Measurements from ENCODE around the gene PAX6. TPM values are rescaled to one million over a fixed set of nuclear protein-coding genes. Genes with fewer than 3 reads are reported as not detected.

Gene PAX6
- total RNA-seq, 1 experiment from 2014 or later, result 22.4 TPM

GRCh38 chr11:31809857-31810778 lies 1.0 kb downstream of the PAX6 start:
- H3K9me3 ChIP-seq (ENCODE audit: low read depth, low read length, poor library complexity, severe bottlenecking), result no peaks in the 10 kb centered on the region
- H3K36me3 ChIP-seq (ENCODE audit: insufficient read depth, low read length, poor library complexity, severe bottlenecking), result no peaks in the 10 kb centered on the region
- BruUV-seq (replicated peaks), result no TSS peak
- TF ChIP-seq EZH2 (IDR thresholded peaks at IDR 0.05; ENCODE audit: borderline replicate concordance, low read depth, low read length, poor library complexity, severe bottlenecking), result peak; percentile 63
- TF ChIP-seq, protein P1, sequence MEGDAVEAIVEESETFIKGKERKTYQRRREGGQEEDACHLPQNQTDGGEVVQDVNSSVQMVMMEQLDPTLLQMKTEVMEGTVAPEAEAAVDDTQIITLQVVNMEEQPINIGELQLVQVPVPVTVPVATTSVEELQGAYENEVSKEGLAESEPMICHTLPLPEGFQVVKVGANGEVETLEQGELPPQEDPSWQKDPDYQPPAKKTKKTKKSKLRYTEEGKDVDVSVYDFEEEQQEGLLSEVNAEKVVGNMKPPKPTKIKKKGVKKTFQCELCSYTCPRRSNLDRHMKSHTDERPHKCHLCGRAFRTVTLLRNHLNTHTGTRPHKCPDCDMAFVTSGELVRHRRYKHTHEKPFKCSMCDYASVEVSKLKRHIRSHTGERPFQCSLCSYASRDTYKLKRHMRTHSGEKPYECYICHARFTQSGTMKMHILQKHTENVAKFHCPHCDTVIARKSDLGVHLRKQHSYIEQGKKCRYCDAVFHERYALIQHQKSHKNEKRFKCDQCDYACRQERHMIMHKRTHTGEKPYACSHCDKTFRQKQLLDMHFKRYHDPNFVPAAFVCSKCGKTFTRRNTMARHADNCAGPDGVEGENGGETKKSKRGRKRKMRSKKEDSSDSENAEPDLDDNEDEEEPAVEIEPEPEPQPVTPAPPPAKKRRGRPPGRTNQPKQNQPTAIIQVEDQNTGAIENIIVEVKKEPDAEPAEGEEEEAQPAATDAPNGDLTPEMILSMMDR (conservative IDR thresholded peaks at IDR 0.05; ENCODE audit: low read depth, low read length), result no peak
- intact Hi-C loops (cut with micrococcal nuclease; ENCODE audit: unreplicated experiment), result loop anchor here (2.0 to 5.0 kb wide), 5 partner anchors 168 to 703 kb away; partner anchors contain the start of genes ELP4, IMMP1L and RCN1
- DNase-seq (ENCODE audit: low spot score), result peak; percentile 92
- H3K27me3 ChIP-seq (replicated peaks; ENCODE audit: insufficient read depth, low read depth, low read length, poor library complexity), result peaks cover 94% of the 10 kb centered on the region
- H3K4me1 ChIP-seq (ENCODE audit: insufficient read depth, low read length, poor library complexity, severe bottlenecking), result peaks cover 58% of the 10 kb centered on the region
- peak overlapping the region; percentile 60 for H3K4me3 ChIP-seq (ENCODE audit: low read depth, low read length, poor library complexity, severe bottlenecking)
- ChIA-PET POLR2A (ENCODE audit: low non-redundant PET) (interaction anchor here (0.6 kb wide), 2 partner anchors 38 to 416 kb away, joined by 4 to 6 read pairs; no protein-coding TSS in a partner anchor), CTCF (interaction anchor here (0.6 kb wide), 2 partner anchors 169 to 776 kb away, joined by 3 to 4 read pairs; no protein-coding TSS in a partner anchor)
- peak overlapping the region; percentile 79 for H3K27ac ChIP-seq (ENCODE audit: low read depth, low read length, poor library complexity, severe bottlenecking)

DNA sequence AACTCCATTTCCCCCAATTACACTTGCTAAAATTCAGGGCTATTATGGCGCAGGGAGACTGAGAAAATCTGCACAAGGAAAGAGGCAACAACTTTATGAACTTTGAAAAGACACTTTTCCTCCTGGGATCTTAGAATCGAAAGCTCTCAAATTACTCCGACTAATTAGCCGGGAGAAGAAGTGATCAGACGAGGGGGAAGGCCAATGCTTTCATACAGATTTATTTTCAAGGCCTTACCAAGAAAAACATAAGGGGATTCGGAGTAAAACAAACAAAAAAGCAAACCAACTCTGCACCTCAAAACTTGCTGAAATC lies 1.6 kb downstream of the PAX6 start:
- TF ChIP-seq EZH2 (IDR thresholded peaks at IDR 0.05; ENCODE audit: borderline replicate concordance, low read depth, low read length, poor library complexity, severe bottlenecking), result no peak
- TF ChIP-seq, protein P1 (conservative IDR thresholded peaks at IDR 0.05; ENCODE audit: low read depth, low read length), result no peak
- H3K27me3 ChIP-seq (replicated peaks; ENCODE audit: insufficient read depth, low read depth, low read length, poor library complexity), result peaks cover 94% of the 10 kb centered on the region
- intact Hi-C loops (cut with micrococcal nuclease; ENCODE audit: unreplicated experiment), result no loop called here
- H3K4me1 ChIP-seq (ENCODE audit: insufficient read depth, low read length, poor library complexity, severe bottlenecking), result peaks cover 52% of the 10 kb centered on the region
- H3K27ac ChIP-seq (ENCODE audit: low read depth, low read length, poor library complexity, severe bottlenecking), result peak overlapping the region; percentile 79
- no peaks in the 10 kb centered on the region for H3K36me3 ChIP-seq (ENCODE audit: insufficient read depth, low read length, poor library complexity, severe bottlenecking)
- ChIA-PET CTCF (interaction anchor here (0.6 kb wide), 1 partner anchor 168 kb away, joined by 3 read pairs; no protein-coding TSS in a partner anchor), POLR2A (ENCODE audit: low non-redundant PET) (interaction anchor here (0.6 kb wide), 1 partner anchor 415 kb away, joined by 6 read pairs; no protein-coding TSS in a partner anchor)
- H3K9me3 ChIP-seq (ENCODE audit: low read depth, low read length, poor library complexity, severe bottlenecking), result no peaks in the 10 kb centered on the region
- BruUV-seq (replicated peaks), result no TSS peak
- peak overlapping the region; percentile 60 for H3K4me3 ChIP-seq (ENCODE audit: low read depth, low read length, poor library complexity, severe bottlenecking)
- no peak for DNase-seq (ENCODE audit: low spot score)

DNA sequence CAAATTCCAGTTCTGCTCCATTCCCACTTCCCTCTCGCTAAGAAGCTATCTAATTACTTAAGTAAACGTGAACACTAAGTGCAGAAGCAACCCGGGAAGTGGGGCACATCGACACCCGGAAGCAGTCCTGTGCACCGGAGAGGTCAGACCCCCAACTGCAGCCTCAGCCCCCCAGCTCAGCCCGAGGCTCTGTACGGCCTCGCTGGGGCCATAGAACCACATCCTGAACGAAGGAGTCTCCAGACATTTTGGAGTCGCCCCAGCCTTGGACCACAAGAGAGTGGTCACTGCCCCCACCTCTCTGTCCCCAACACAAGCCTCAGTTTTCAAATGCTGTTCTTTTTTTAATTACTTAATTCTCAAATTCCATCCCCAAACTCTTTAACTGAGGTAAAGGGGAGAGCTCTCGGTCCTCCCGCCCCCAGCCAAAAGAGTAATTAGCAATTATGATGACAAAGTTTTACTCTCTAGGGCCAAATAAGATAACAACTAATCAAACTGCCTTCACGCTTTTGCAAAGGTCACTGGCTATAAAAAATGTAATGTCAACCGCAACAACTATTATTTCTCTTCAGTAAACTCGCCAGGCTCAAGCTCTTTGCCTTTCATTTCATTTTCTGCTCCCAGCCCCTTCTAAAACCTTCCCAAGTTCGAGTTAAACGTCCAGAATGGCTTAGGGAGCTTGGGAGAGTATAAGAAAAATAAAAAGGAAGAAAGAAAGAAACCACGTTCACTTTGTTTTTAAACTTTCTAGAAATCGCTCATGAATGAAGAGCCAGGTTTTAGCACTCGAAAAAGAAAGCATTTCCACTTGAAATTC lies 2.2 kb downstream of the PAX6 start:
- no peaks in the 10 kb centered on the region for H3K36me3 ChIP-seq (ENCODE audit: insufficient read depth, low read length, poor library complexity, severe bottlenecking)
- TSS peak; percentile 33 for BruUV-seq (replicated peaks)
- no peak for DNase-seq (ENCODE audit: low spot score)
- ChIA-PET CTCF (no interaction called here), POLR2A (ENCODE audit: low non-redundant PET) (interaction anchor here (0.6 kb wide), 2 partner anchors 255 to 415 kb away, joined by 4 to 6 read pairs; no protein-coding TSS in a partner anchor)
- peak overlapping the region; percentile 60 for H3K4me3 ChIP-seq (ENCODE audit: low read depth, low read length, poor library complexity, severe bottlenecking)
- H3K27ac ChIP-seq (ENCODE audit: low read depth, low read length, poor library complexity, severe bottlenecking), result peak overlapping the region; percentile 79
- H3K9me3 ChIP-seq (ENCODE audit: low read depth, low read length, poor library complexity, severe bottlenecking), result no peaks in the 10 kb centered on the region
- peaks cover 94% of the 10 kb centered on the region for H3K27me3 ChIP-seq (replicated peaks; ENCODE audit: insufficient read depth, low read depth, low read length, poor library complexity)
- intact Hi-C loops (cut with micrococcal nuclease; ENCODE audit: unreplicated experiment), result no loop called here
- peaks cover 46% of the 10 kb centered on the region for H3K4me1 ChIP-seq (ENCODE audit: insufficient read depth, low read length, poor library complexity, severe bottlenecking)
- no peak for TF ChIP-seq EZH2 (IDR thresholded peaks at IDR 0.05; ENCODE audit: borderline replicate concordance, low read depth, low read length, poor library complexity, severe bottlenecking)
- TF ChIP-seq, protein P1 (conservative IDR thresholded peaks at IDR 0.05; ENCODE audit: low read depth, low read length), result no peak
